ENCODE measurements around the gene PLXDC2.
"Not testable (repeated sequence)": the region's sequence is repeated elsewhere in the genome, so short reads cannot be mapped to it uniquely, and the experiment has no call there.

PLXDC2 gene

GRCh38 chr10:20202337-20202736 lies 386.1 kb downstream of the PLXDC2 start:
- no peak overlapping the region for H3K4me2 ChIP-seq (ENCODE audit: insufficient read depth, low read length)
- ATAC-seq (ENCODE audit: insufficient read depth, low read depth) (no peak), DNase-seq (no peak)
- no peaks in the 10 kb centered on the region for H4K20me1 ChIP-seq (ENCODE audit: insufficient read depth, low read length)
- H3K27ac ChIP-seq (ENCODE audit: low read length) = no peak overlapping the region
- H3K9ac ChIP-seq (ENCODE audit: low read depth, low read length) = no peak overlapping the region
- TF ChIP-seq CTCF (IDR thresholded peaks at IDR 0.05; ENCODE audit: borderline replicate concordance, extremely low read depth, low read length, poor library complexity, severe bottlenecking) (no peak), EZH2 (IDR thresholded peaks at IDR 0.05; ENCODE audit: borderline replicate concordance, low read depth, low read length, severe bottlenecking) (no peak)
- H3K27me3 ChIP-seq (ENCODE audit: insufficient read depth, low read length, poor library complexity) = no peaks in the 10 kb centered on the region
- no peaks in the 10 kb centered on the region for H3K9me3 ChIP-seq (ENCODE audit: insufficient read depth, low read length, severe bottlenecking)
- H3K4me3 ChIP-seq (ENCODE audit: low read depth in 1 of 2, low read length in 2 of 2) = no peak overlapping the region
- H3K36me3 ChIP-seq (ENCODE audit: insufficient read depth, low read length) = no peaks in the 10 kb centered on the region
- no peaks in the 10 kb centered on the region for H3K4me1 ChIP-seq (ENCODE audit: insufficient read depth, low read length)
- no peaks in the 10 kb centered on the region for H3K79me2 ChIP-seq (ENCODE audit: insufficient read depth, low read length)
- H2AFZ ChIP-seq (ENCODE audit: low read depth, low read length) = no peak overlapping the region

GRCh38 chr10:20207653-20208052 lies 391.4 kb downstream of the PLXDC2 start:
- no peak for TF ChIP-seq CTCF (IDR thresholded peaks at IDR 0.05; ENCODE audit: borderline replicate concordance, extremely low read depth, low read length, poor library complexity, severe bottlenecking)
- no peak for TF ChIP-seq EZH2 (IDR thresholded peaks at IDR 0.05; ENCODE audit: borderline replicate concordance, low read depth, low read length, severe bottlenecking)
- H3K79me2 ChIP-seq (ENCODE audit: insufficient read depth, low read length) = no peaks in the 10 kb centered on the region
- no peak for DNase-seq

GRCh38 chr10:20209098-20209497 lies 392.9 kb downstream of the PLXDC2 start:
- ATAC-seq (ENCODE audit: insufficient read depth, low read depth); H3K36me3 ChIP-seq (ENCODE audit: insufficient read depth, low read length); H3K9ac ChIP-seq (ENCODE audit: low read depth, low read length); H3K4me3 ChIP-seq (ENCODE audit: low read depth in 1 of 2, low read length in 2 of 2); DNase-seq; H2AFZ ChIP-seq (ENCODE audit: low read depth, low read length); H3K9me3 ChIP-seq (ENCODE audit: insufficient read depth, low read length, severe bottlenecking); H3K27ac ChIP-seq (ENCODE audit: low read length); H3K79me2 ChIP-seq (ENCODE audit: insufficient read depth, low read length); H3K4me1 ChIP-seq (ENCODE audit: insufficient read depth, low read length); H3K4me2 ChIP-seq (ENCODE audit: insufficient read depth, low read length); H3K27me3 ChIP-seq (ENCODE audit: insufficient read depth, low read length, poor library complexity); H4K20me1 ChIP-seq (ENCODE audit: insufficient read depth, low read length): not testable (repeated sequence)

More at GRCh38 chr10:20207653-20208052, 391.4 kb downstream of the PLXDC2 start:
- ATAC-seq (ENCODE audit: insufficient read depth, low read depth) = no peak
- Histone ChIP-seq H3K9ac (ENCODE audit: low read depth, low read length) (no peak overlapping the region), H3K4me3 (ENCODE audit: low read depth in 1 of 2, low read length in 2 of 2) (no peak overlapping the region), H3K27ac (ENCODE audit: low read length) (no peak overlapping the region), H3K9me3 (ENCODE audit: insufficient read depth, low read length, severe bottlenecking) (no peaks in the 10 kb centered on the region), H3K27me3 (ENCODE audit: insufficient read depth, low read length, poor library complexity) (no peaks in the 10 kb centered on the region), H2AFZ (ENCODE audit: low read depth, low read length) (no peak overlapping the region), H4K20me1 (ENCODE audit: insufficient read depth, low read length) (no peaks in the 10 kb centered on the region), H3K36me3 (ENCODE audit: insufficient read depth, low read length) (no peaks in the 10 kb centered on the region), H3K4me1 (ENCODE audit: insufficient read depth, low read length) (no peaks in the 10 kb centered on the region), H3K4me2 (ENCODE audit: insufficient read depth, low read length) (no peak overlapping the region)

- no peak for ATAC-seq (ENCODE audit: insufficient read depth, low read depth)
- no peak overlapping the region for H2AFZ ChIP-seq (ENCODE audit: low read depth, low read length)
- H3K9me3 ChIP-seq (ENCODE audit: insufficient read depth, low read length, severe bottlenecking) = no peaks in the 10 kb centered on the region
- H3K36me3 ChIP-seq (ENCODE audit: insufficient read depth, low read length) = no peaks in the 10 kb centered on the region
- no peak overlapping the region for H3K4me2 ChIP-seq (ENCODE audit: insufficient read depth, low read length)
- H3K79me2 ChIP-seq (ENCODE audit: insufficient read depth, low read length) = no peaks in the 10 kb centered on the region
- no peak overlapping the region for H3K4me3 ChIP-seq (ENCODE audit: low read depth in 1 of 2, low read length in 2 of 2)
- H3K27ac ChIP-seq (ENCODE audit: low read length) = no peak overlapping the region
- no peaks in the 10 kb centered on the region for H3K27me3 ChIP-seq (ENCODE audit: insufficient read depth, low read length, poor library complexity)
- no peaks in the 10 kb centered on the region for H3K4me1 ChIP-seq (ENCODE audit: insufficient read depth, low read length)
- H3K9ac ChIP-seq (ENCODE audit: low read depth, low read length) = no peak overlapping the region
- DNase-seq = no peak
- no peaks in the 10 kb centered on the region for H4K20me1 ChIP-seq (ENCODE audit: insufficient read depth, low read length)
- no peak for TF ChIP-seq EZH2 (IDR thresholded peaks at IDR 0.05; ENCODE audit: borderline replicate concordance, low read depth, low read length, severe bottlenecking)
- no peak for TF ChIP-seq CTCF (IDR thresholded peaks at IDR 0.05; ENCODE audit: borderline replicate concordance, extremely low read depth, low read length, poor library complexity, severe bottlenecking)
These were observed 399.4 kb downstream of the PLXDC2 start for GRCh38 chr10:20215547-20216152.

Data from DND-41 (cell line).